ENCODE measurements around the gene PHACTR1. TPM values are rescaled to one million over a fixed set of nuclear protein-coding genes. Genes with fewer than 3 reads are reported as not detected.
A peak's percentile ranks its signal among the peaks of the same experiment; 100 is the strongest.

The PHACTR1 gene
- polyA plus RNA-seq, 2 of the 4 experiments (the other 2 are of a cell fraction): not detected

DNA sequence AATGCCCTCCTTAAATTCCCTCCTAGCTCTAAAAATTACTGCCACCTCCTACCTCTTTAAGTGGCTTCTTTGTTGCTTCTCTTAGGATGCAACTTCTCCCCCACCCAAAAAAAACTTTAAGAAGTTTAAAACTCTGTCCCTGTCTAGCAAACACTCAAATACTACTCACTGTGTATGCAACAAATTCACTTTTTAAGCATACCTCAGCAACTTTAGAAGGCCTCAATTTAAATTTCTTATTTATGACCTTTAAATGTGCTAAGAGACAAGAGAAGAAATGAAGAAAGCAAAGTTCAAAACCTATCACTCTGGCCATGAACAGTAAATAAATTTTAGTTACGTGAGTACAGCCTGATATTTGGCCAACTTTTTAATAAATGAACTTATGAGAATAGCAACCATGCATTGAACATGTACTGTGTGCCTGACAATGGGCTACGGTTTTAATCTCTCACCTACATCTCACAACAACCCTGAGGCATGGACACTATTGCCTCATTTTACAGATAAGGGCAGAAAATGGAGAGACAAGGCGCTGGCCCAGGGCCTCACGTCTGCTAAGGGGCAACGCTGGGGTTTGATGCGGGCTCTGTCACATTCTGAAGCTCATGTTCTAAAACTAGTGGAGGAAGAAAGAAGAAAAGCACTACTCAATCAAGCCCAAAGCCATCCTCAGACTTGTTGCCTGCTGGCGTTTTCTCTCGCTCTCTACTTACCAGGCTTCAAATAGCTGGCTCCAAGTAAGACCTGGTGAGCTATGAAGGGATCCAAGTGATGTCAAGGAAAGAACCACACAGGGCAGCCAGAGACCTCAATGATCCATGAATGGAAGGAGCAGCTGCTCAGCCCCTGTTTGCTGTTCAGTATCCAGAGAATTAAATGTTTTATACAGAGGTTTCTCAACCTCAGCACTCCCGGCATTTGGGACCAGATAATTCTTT is 512.0 kb downstream of the PHACTR1 start:
- POLR2A ChIA-PET: no interaction called here
- H3K4me3 ChIP-seq: no peak overlapping the region
- no peak overlapping the region for H3K27ac ChIP-seq
- 57% methylated on average over 9 of the region's 9 CpGs for WGBS (ENCODE audit: missing lambda C conversion rate)
- ATAC-seq: peak; percentile 39 to 42; a peak in 4 of 6 replicates
- CTCF ChIA-PET: interaction anchor here (0.5 to 1.7 kb wide), 9 partner anchors 10 to 317 kb away, joined by 3 to 8 read pairs (median 5); partner anchors contain the start of gene TBC1D7
- no peaks in the 10 kb centered on the region; the same call in 2 of the 3 replicates for H3K4me1 ChIP-seq
- DNase-seq (ENCODE audit: low read depth in 1 of 2, low spot score in 1 of 2): no peak
- no peak for FAIRE-seq
- no peaks in the 10 kb centered on the region for H3K9me3 ChIP-seq
- no peak for TF ChIP-seq HOXB13 (CRISPR knock-in tag; IDR thresholded peaks at IDR 0.05; ENCODE audit: low read depth)
- TF ChIP-seq RFX5 (IDR thresholded peaks at IDR 0.05): no peak
- no peak for TF ChIP-seq PBX3 (IDR thresholded peaks at IDR 0.05)
- no peak for TF ChIP-seq ZSCAN20 (CRISPR knock-in tag; IDR thresholded peaks at IDR 0.05)
- TF ChIP-seq JUNB (IDR thresholded peaks at IDR 0.05): no peak
- no peak for TF ChIP-seq POLR2AphosphoS2 (conservative IDR thresholded peaks at IDR 0.05; ENCODE audit: low read length)
- no peak for TF ChIP-seq E2F6 (IDR thresholded peaks at IDR 0.05; ENCODE audit: borderline replicate concordance, low read depth)
- no peak for TF ChIP-seq TP53 (CRISPR knock-in tag; IDR thresholded peaks at IDR 0.05)
- no peak for TF ChIP-seq MYC (IDR thresholded peaks at IDR 0.05; ENCODE audit: borderline replicate concordance, low read length)
- TF ChIP-seq HEYL (CRISPR knock-in tag; IDR thresholded peaks at IDR 0.05): no peak
- TF ChIP-seq NPAS2 (CRISPR knock-in tag; IDR thresholded peaks at IDR 0.05; ENCODE audit: borderline replicate concordance): no peak
- TF ChIP-seq SREBF2 (IDR thresholded peaks at IDR 0.05): no peak
- TF ChIP-seq CEBPB (IDR thresholded peaks at IDR 0.05): no peak
- no peak for TF ChIP-seq ZC3H11A (IDR thresholded peaks at IDR 0.05)
- TF ChIP-seq HOXB5 (CRISPR knock-in tag; IDR thresholded peaks at IDR 0.05): no peak
- TF ChIP-seq ZFP36 (IDR thresholded peaks at IDR 0.05; ENCODE audit: borderline replicate concordance, partially characterized antibody): no peak
- TF ChIP-seq PHF8 (IDR thresholded peaks at IDR 0.05; ENCODE audit: borderline replicate concordance, low read depth): no peak
- no peak for TF ChIP-seq TFCP2L1 (CRISPR knock-in tag; IDR thresholded peaks at IDR 0.05)
- no peak overlapping the region for H3K4me2 ChIP-seq

- WGBS (ENCODE audit: missing lambda C conversion rate): 45% methylated on average over 8 of the region's 9 CpGs
- H3K4me2 ChIP-seq: no peak overlapping the region
- no peaks in the 10 kb centered on the region for H3K9me3 ChIP-seq
- H3K4me3 ChIP-seq: no peak overlapping the region
- H3K4me1 ChIP-seq: no peaks in the 10 kb centered on the region; the same call in 2 of the 3 replicates
- ATAC-seq (peak; percentile 68 to 85; a peak in 4 of 6 replicates), DNase-seq (ENCODE audit: low read depth in 1 of 2, low spot score in 1 of 2) (peak; percentile 7 to 32), FAIRE-seq (no peak)
- CTCF ChIA-PET: interaction anchor here (0.6 to 1.7 kb wide), 8 partner anchors 11 to 318 kb away, joined by 3 to 8 read pairs (median 4); partner anchors contain the start of gene TBC1D7
- H3K27ac ChIP-seq: no peak overlapping the region
- POLR2A ChIA-PET: no interaction called here
- TF ChIP-seq USF2 (IDR thresholded peaks at IDR 0.05) (no peak), FOSB (CRISPR knock-in tag; IDR thresholded peaks at IDR 0.05) (no peak), SMC3 (IDR thresholded peaks at IDR 0.05) (peak; percentile 40; the same call in 1 of the 3 replicates), PHF8 (IDR thresholded peaks at IDR 0.05; ENCODE audit: borderline replicate concordance, low read depth) (no peak), CBX8 (IDR thresholded peaks at IDR 0.05) (no peak), CHD2 (IDR thresholded peaks at IDR 0.05; ENCODE audit: low read length, partially characterized antibody) (no peak)
- TF ChIP-seq, protein P1, sequence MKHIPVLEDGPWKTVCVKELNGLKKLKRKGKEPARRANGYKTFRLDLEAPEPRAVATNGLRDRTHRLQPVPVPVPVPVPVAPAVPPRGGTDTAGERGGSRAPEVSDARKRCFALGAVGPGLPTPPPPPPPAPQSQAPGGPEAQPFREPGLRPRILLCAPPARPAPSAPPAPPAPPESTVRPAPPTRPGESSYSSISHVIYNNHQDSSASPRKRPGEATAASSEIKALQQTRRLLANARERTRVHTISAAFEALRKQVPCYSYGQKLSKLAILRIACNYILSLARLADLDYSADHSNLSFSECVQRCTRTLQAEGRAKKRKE (CRISPR knock-in tag; IDR thresholded peaks at IDR 0.05; ENCODE audit: low read depth): no peak
- TF ChIP-seq, protein P2, sequence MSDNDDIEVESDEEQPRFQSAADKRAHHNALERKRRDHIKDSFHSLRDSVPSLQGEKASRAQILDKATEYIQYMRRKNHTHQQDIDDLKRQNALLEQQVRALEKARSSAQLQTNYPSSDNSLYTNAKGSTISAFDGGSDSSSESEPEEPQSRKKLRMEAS (IDR thresholded peaks at IDR 0.05): no peak
- TF ChIP-seq, protein P3, sequence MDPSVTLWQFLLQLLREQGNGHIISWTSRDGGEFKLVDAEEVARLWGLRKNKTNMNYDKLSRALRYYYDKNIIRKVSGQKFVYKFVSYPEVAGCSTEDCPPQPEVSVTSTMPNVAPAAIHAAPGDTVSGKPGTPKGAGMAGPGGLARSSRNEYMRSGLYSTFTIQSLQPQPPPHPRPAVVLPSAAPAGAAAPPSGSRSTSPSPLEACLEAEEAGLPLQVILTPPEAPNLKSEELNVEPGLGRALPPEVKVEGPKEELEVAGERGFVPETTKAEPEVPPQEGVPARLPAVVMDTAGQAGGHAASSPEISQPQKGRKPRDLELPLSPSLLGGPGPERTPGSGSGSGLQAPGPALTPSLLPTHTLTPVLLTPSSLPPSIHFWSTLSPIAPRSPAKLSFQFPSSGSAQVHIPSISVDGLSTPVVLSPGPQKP (IDR thresholded peaks at IDR 0.05; ENCODE audit: low read depth, low read length): no peak
These were observed 512.9 kb downstream of the PHACTR1 start for GRCh38 chr6:13229205-13230085.

Measured in A549 (cell line).